ENCODE measurements around the gene AGPAT3. TPM values are rescaled to one million over a fixed set of nuclear protein-coding genes. Genes with fewer than 3 reads are reported as not detected.

Gene AGPAT3
- total RNA-seq, 2 donors from 2014 or later = 44.8 to 100.0 TPM

GRCh38 chr21:43866260-43866629 lies 1.2 kb downstream of the AGPAT3 start:
- Mint-ChIP-seq H3K4me1 (peaks cover 36% of the 10 kb centered on the region), H3K27me3 (no peaks in the 10 kb centered on the region), H3K27ac (peak overlapping the region; percentile 94), H3K36me3 (ENCODE audit: low read depth) (peaks cover 44% of the 10 kb centered on the region), H3K4me3 (peak overlapping the region; percentile 93), H3K9me3 (no peaks in the 10 kb centered on the region)
- peak; percentile 66 for ATAC-seq (replicated peaks)

DNA sequence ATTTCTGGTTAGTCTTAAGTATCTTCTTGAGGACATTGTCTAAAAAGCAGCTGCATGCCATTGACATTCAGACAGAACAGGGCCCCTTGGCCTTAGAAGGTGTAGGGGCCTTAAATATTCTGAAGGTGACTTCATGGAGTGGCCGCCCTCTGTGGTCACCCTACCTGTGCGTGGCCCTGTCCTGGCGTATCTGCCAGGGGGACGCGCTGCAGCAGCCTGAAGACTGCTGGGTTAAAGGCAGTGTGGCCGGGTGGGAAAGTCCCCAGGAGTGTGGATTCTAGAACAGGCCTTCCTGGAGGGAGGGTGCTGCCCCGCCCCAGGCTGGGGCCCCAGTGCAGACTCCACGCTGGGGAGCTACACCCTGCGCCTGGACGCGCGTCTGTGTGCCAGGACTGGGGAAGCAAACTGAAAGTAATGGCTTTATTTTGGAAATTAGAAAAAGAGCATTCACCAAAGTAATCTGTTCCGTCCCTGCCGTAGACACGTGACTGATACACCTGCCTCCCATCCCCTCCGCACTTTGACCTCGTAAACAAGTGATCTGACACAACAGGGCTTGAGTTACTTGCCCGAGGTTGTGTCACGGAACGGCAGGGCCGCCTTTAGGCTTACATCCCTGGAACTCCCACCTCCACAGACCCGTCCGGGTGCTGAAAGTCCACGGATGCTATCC lies 1.8 kb downstream of the AGPAT3 start:
- Mint-ChIP-seq H3K4me1 (peaks cover 39% of the 10 kb centered on the region), H3K36me3 (ENCODE audit: low read depth) (peaks cover 49% of the 10 kb centered on the region), H3K9me3 (no peaks in the 10 kb centered on the region), H3K27ac (peak overlapping the region; percentile 94), H3K27me3 (no peaks in the 10 kb centered on the region), H3K4me3 (peak overlapping the region; percentile 93)
- peak; percentile 89 for ATAC-seq (replicated peaks)

DNA sequence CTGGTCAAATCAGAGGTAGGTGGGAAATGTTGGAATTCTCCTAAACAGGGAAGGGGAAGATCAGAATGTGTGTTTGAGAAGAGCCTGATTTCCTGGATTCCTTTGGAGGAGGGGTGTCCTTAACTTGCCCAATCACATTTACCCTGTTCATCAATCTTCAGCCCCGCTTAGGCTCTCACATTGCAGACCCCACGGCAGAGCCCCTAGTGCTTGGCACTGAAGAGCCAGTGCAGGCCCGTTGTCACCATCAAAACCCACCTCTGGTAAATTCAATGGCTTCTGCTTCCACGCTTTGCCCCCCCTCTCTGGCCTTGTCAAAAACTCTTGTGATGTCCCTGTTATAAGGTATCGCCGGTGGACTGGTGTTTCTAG lies 2.3 kb downstream of the AGPAT3 start:
- no peak for ATAC-seq (replicated peaks)
- H3K4me3 Mint-ChIP-seq = peak overlapping the region; percentile 93
- no peaks in the 10 kb centered on the region for H3K9me3 Mint-ChIP-seq
- peaks cover 42% of the 10 kb centered on the region for H3K4me1 Mint-ChIP-seq
- H3K27me3 Mint-ChIP-seq = no peaks in the 10 kb centered on the region
- peaks cover 53% of the 10 kb centered on the region for H3K36me3 Mint-ChIP-seq (ENCODE audit: low read depth)
- peak overlapping the region; percentile 94 for H3K27ac Mint-ChIP-seq

DNA sequence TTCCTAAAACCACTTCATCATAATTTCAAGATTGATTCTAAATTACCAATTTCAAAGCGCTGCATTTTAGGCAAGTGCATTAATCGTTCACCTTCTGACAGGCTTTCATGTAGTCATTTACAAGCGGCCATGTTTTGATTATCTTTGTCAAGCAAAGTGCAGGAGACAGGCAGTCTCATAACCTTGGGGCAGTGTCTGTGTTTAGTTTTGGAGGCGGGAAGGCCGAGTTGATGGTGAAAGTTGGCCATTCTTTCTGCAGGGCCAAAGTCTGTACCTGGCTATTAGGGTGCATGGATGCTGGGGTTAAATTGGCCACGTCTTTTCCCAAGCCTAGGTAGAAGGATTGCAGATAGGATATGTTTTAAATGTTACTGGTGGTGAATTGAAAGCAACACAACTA lies 2.9 kb downstream of the AGPAT3 start:
- ATAC-seq (replicated peaks) = no peak
- H3K36me3 Mint-ChIP-seq (ENCODE audit: low read depth) = peaks cover 60% of the 10 kb centered on the region

DNA sequence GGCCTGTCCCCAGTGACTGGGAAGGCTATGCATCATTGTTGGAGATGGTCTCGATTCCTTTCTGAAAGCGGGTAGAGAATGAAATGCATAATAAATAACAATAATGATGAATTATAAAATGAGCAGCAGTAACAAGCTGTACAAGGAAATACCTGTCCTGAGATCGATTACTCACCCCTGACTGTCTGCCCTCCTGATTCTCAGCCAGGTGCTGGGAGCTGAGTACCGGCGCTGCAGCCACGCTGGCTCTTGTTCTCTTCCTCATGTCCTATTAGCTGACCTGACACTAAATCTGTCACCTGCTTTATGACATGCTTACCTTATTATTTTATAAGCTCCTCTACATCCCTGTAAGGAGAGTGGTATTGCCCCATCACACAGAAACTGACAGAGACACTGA lies 3.4 kb downstream of the AGPAT3 start:
- Mint-ChIP-seq H3K36me3 (ENCODE audit: low read depth) (peaks cover 62% of the 10 kb centered on the region), H3K27ac (no peak overlapping the region), H3K9me3 (no peaks in the 10 kb centered on the region), H3K4me1 (peaks cover 47% of the 10 kb centered on the region), H3K27me3 (no peaks in the 10 kb centered on the region), H3K4me3 (peak overlapping the region; percentile 93)
- ATAC-seq (replicated peaks) = no peak

More for the DNA sequence above, 2.9 kb downstream of the AGPAT3 start:
- peaks cover 47% of the 10 kb centered on the region for H3K4me1 Mint-ChIP-seq
- H3K27me3 Mint-ChIP-seq = no peaks in the 10 kb centered on the region
- H3K4me3 Mint-ChIP-seq = peak overlapping the region; percentile 93
- H3K9me3 Mint-ChIP-seq = no peaks in the 10 kb centered on the region
- H3K27ac Mint-ChIP-seq = peak overlapping the region; percentile 94

DNA sequence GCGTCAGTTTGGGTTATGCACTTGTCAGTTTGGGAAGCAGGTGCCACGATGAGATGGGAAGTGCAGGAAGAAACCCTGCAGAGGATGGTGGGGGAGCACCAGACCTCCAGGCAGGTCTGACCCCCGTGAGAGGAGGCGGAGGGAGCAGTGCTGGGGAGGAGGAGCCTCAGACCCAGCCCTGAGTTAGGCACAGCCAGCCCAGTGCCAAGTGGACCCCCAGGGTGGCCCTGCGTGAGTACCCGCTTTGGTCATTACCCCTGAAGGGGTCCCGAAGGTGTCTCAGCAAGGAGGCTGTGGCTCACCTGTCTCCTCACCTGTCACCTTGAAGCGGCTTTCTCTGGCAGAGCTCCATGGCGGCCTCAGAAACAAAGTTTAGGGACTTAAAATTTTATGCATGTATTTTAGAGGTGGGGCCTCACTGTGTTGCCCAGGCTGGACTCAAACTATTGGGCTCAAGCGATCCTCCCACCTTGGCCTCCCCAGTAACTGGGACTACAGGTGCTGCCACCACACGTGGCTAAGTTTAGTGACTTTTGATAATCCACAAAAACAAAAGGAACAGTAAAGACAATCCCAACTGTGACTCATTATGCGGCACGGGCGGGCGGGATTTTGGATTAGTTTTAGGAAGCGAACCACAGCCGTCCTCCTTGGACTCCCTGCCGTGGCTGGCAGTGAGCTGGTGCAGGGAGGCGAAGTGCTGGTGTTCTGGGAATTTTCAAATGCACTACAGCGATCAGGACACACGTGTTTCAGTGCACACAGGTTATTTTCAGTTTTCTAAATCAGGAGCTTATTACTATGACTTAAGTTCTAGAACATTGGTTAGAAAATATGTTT lies 4.7 kb downstream of the AGPAT3 start:
- ATAC-seq (replicated peaks) = no peak
- Mint-ChIP-seq H3K4me3 (peak overlapping the region; percentile 93), H3K36me3 (ENCODE audit: low read depth) (peaks cover 74% of the 10 kb centered on the region), H3K27me3 (no peaks in the 10 kb centered on the region), H3K9me3 (no peaks in the 10 kb centered on the region), H3K4me1 (peaks cover 58% of the 10 kb centered on the region), H3K27ac (no peak overlapping the region)

- H3K36me3 Mint-ChIP-seq (ENCODE audit: low read depth) = peaks cover 84% of the 10 kb centered on the region
- H3K4me1 Mint-ChIP-seq = peaks cover 62% of the 10 kb centered on the region
- H3K27ac Mint-ChIP-seq = no peak overlapping the region
- H3K9me3 Mint-ChIP-seq = no peaks in the 10 kb centered on the region
- no peaks in the 10 kb centered on the region for H3K27me3 Mint-ChIP-seq
- no peak for ATAC-seq (replicated peaks)
- no peak overlapping the region for H3K4me3 Mint-ChIP-seq
Observed at GRCh38 chr21:43871487-43871886, 6.5 kb downstream of the AGPAT3 start.

- Mint-ChIP-seq H3K36me3 (ENCODE audit: low read depth) (peaks cover 73% of the 10 kb centered on the region), H3K9me3 (no peaks in the 10 kb centered on the region), H3K27me3 (no peaks in the 10 kb centered on the region), H3K27ac (peak overlapping the region; percentile 46), H3K4me3 (peak overlapping the region; percentile 7), H3K4me1 (peaks cover 51% of the 10 kb centered on the region)
- ATAC-seq (replicated peaks) = no peak
Observed at GRCh38 chr21:43872531-43873197, 7.6 kb downstream of the AGPAT3 start.

- Mint-ChIP-seq H3K9me3 (no peaks in the 10 kb centered on the region), H3K4me3 (peak overlapping the region; percentile 49), H3K27ac (peak overlapping the region; percentile 71), H3K27me3 (no peaks in the 10 kb centered on the region), H3K4me1 (peaks cover 48% of the 10 kb centered on the region), H3K36me3 (ENCODE audit: low read depth) (peaks cover 74% of the 10 kb centered on the region)
- peak; percentile 91 for ATAC-seq (replicated peaks)
Observed at GRCh38 chr21:43873673-43874072, 8.7 kb downstream of the AGPAT3 start.

GRCh38 chr21:43874085-43874805 lies 9.2 kb downstream of the AGPAT3 start:
- peak overlapping the region; percentile 71 for H3K27ac Mint-ChIP-seq
- H3K36me3 Mint-ChIP-seq (ENCODE audit: low read depth) = peaks cover 68% of the 10 kb centered on the region
- H3K27me3 Mint-ChIP-seq = no peaks in the 10 kb centered on the region
- H3K9me3 Mint-ChIP-seq = no peaks in the 10 kb centered on the region
- peak overlapping the region; percentile 49 for H3K4me3 Mint-ChIP-seq
- H3K4me1 Mint-ChIP-seq = peaks cover 43% of the 10 kb centered on the region
- ATAC-seq (replicated peaks) = no peak

DNA sequence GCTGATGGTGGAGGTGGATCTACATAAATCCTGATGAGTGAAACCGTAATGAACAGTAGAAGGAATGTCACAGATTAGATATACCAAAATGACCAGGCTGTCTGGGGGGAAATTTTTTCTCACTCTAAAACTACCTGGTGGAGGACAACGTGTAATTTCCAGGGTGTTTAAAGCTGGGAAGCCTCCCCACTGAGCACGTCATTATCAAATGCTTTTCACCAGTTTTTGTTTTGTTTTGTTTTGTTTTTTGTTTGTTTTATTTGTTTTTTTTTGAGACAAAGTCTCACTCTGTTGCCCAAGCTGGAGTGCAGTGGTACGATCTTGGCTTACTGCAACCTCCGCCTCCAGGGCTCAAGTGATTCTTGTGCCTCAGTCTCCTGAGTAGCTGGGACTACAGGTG lies 11.6 kb downstream of the AGPAT3 start:
- Mint-ChIP-seq H3K27me3 (no peaks in the 10 kb centered on the region), H3K36me3 (ENCODE audit: low read depth) (peaks cover 49% of the 10 kb centered on the region), H3K27ac (peak overlapping the region; percentile 7), H3K4me3 (no peak overlapping the region), H3K9me3 (no peaks in the 10 kb centered on the region), H3K4me1 (peaks cover 38% of the 10 kb centered on the region)
- ATAC-seq (replicated peaks) = no peak

- no peaks in the 10 kb centered on the region for H3K9me3 Mint-ChIP-seq
- peak overlapping the region; percentile 25 for H3K27ac Mint-ChIP-seq
- H3K4me1 Mint-ChIP-seq = peaks cover 29% of the 10 kb centered on the region
Observed at GRCh38 chr21:43877936-43878575, 13.0 kb downstream of the AGPAT3 start.

DNA sequence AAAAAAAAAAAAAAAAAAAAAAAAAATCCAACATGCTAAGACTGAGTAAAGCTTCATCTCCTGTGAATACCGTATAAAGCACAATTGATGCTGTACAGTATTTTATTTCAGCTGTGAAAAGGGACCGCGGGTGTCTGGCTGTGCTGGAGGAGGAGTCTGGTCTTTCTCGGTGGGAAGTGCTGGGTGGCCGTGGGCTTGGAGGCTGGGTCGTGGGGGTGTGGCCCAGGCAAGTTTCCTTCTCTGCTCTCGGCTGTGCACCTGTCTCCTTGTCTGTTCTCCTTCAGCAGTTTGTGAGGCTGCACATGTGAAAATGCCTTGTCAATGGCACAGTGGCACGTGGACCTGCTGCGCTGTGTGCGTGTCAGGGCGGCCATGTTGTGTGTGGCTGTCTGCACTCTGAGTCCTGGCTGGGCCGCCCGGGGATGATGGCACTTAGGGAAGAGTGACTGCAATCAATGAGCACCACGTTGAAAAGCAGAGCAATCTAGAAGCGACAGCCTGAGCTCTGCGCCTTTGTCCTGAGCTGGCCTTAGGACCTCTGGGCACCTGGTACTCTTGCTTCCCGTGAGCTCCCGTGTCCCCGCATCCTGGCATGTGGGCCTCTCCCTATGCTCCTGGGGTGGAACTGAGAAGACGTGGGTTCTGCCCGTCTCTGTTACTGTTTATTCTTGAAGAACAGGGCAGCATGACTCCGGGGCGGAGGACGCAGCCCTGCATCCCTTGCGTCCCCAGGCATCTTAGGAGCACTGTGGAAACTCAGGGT lies 14.5 kb downstream of the AGPAT3 start:
- peaks cover 30% of the 10 kb centered on the region for H3K36me3 Mint-ChIP-seq (ENCODE audit: low read depth)
- H3K27me3 Mint-ChIP-seq = no peaks in the 10 kb centered on the region
- no peaks in the 10 kb centered on the region for H3K9me3 Mint-ChIP-seq
- H3K4me1 Mint-ChIP-seq = peaks cover 19% of the 10 kb centered on the region
- no peak for ATAC-seq (replicated peaks)
- H3K27ac Mint-ChIP-seq = peak overlapping the region; percentile 50
- H3K4me3 Mint-ChIP-seq = no peak overlapping the region

More at GRCh38 chr21:43877936-43878575, 13.0 kb downstream of the AGPAT3 start:
- H3K4me3 Mint-ChIP-seq = no peak overlapping the region
- no peak for ATAC-seq (replicated peaks)
- no peaks in the 10 kb centered on the region for H3K27me3 Mint-ChIP-seq
- peaks cover 35% of the 10 kb centered on the region for H3K36me3 Mint-ChIP-seq (ENCODE audit: low read depth)
